GM08714 (cell line): Measurements from ENCODE around the gene ANKRD11.

Experiments
- H3K4me3 ChIP-seq: fragments of 200-500 bp; sonication (Bioruptor generic); 2 replicates; pipeline ENCODE4 v1.5.1; 2014; ENCODE audit warnings: mild to moderate bottlenecking, low read length, inconsistent platforms
- ZNF274 ChIP-seq: IDR thresholded peaks from 2 replicates; pipeline ENCODE4 v1.6.1; 2012; ENCODE audit warnings: mild to moderate bottlenecking, low read depth, low read length

Gene ANKRD11

DNA sequence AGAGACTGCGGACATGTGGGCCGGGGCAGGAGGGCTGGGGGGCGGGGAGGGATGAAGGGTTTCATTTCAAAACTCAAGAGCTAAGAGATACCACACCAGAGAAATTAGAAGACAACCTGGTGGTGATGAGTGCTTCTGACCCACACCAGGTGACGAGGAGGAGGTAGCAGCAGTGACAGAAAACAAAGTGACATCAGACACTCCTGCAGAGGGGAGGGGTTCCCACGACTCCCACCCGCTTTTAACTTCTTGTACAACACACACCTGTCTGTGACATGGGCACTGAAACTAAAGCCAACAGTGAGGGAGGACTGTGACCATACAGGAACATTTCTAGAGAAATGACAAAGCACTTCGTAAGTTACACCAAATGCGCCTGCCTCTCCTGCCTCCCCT lies 112.9 kb downstream of the ANKRD11 start:
- no peak overlapping the region for H3K4me3 ChIP-seq
- no peak for TF ChIP-seq ZNF274

DNA sequence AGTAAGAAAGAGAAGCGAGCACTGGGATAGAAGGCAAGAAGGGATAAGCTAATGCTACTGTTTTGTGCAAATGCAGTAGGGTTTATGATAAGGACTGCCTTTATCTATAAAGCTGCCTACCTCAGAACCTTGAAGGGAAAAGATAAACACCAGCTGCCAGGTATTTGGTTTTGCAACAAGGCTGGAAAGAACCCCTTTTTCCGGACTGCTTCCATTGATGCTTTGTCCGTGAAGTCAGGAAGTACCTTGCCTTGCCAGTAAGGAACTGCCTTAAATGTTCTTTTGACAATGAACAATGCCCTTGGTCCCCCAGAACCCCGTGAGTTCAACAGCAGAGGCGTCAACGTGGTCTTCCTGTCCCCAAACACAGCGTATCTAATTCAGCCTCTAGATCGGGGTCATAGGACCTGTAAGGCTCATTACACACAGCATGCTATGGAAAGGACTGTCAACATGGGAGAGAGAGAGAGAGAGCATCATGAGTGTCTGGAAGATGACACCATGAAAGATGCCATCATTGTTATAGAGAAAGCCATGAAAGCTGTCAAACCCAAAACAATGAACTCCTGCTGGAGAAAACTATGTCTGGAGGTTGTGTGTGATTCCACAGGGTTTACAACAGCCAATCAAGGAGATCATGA lies 113.4 kb downstream of the ANKRD11 start:
- H3K4me3 ChIP-seq: no peak overlapping the region
- no peak for TF ChIP-seq ZNF274

GRCh38 chr16:89375686-89376085 lies 114.7 kb downstream of the ANKRD11 start:
- no peak overlapping the region for H3K4me3 ChIP-seq

GRCh38 chr16:89375021-89375420 lies 115.3 kb downstream of the ANKRD11 start:
- no peak overlapping the region for H3K4me3 ChIP-seq
- no peak for TF ChIP-seq ZNF274

More at GRCh38 chr16:89375686-89376085, 114.7 kb downstream of the ANKRD11 start:
- TF ChIP-seq ZNF274: no peak

DNA sequence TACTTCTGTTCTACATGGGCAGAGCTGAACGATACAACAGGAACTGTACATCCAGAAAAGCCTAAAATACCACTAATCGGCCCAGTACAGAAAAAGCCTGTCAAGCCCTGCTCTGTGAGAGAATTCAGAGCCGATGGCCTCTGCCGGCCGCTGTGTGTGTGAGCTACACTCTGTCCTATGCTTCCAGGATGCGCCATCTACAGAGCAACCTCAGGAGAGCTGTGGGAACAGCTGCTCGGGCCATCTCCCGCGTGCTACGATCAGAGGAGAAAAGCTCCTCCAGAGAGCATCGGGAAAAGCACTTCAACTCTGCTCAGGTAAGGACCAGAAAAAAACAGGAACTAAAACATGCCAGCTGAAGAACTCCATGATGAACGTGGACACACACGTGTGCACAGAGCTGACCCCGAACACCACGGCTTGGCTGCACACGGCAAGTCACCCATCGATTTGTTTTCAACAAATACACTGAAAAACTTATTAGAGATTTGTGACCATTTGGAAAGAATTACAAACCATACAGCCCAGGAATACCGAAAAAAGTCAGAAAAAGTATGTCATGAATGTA lies 115.9 kb downstream of the ANKRD11 start:
- no peak overlapping the region; the same call in 1 of the 2 replicates for H3K4me3 ChIP-seq
- no peak for TF ChIP-seq ZNF274

DNA sequence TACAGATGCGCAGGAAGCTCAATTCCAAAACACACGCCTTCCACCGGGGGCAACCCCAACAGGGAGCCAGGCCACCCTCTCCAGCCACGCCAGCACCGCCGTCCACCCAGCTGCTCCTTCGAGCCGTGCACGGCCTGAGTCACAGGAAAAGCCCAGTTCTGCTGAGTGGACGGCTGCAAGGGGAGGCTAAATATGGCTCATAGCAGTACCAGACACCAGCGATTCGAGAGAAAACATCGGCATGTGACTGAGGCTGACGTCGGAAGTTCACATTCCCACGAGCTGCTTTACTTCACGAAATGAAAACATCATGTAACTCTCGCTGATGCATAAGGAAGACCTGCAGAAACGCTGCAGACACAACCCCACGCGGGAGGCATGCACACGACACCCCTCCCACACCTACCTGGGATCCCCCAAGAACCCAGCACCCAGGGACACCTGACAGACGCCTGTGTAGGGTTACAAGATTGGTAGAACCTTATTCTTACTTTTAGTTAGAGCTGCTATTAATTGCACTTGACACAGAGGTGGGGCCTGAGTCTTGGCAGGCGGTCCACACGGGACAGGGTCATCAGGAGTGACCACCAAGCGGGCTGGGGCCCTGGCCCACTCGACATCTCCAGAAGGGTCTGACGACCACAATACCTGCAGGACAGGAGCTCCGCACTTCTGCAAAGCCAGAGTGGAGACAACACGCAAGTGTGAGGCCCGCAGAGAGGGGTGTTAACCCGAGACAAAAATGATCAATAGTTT lies 116.8 kb downstream of the ANKRD11 start:
- H3K4me3 ChIP-seq: no peak overlapping the region
- no peak for TF ChIP-seq ZNF274

GRCh38 chr16:89371968-89372634 lies 118.3 kb downstream of the ANKRD11 start:
- H3K4me3 ChIP-seq: no peak overlapping the region
- TF ChIP-seq ZNF274: no peak

DNA sequence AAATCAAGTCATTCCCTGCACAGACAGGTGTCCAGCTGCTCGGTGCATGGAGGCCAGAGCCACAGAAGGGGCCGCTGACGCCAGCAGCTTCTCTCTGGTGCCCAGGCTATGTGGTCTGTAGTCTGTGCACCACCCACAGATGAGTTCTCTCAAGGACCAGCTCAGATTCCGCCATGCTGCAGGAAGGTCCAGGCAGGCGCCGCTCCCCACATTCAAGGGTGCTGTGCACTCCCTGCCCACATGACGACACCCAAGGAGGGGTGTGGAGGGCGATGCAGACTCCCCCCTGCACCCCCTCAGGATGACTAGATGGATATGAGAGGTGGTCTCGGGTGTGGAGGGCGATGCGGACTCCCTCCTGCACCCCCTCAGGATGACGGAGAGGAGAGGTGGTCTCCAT lies 119.0 kb downstream of the ANKRD11 start:
- no peak for TF ChIP-seq ZNF274
- H3K4me3 ChIP-seq: no peak overlapping the region

- TF ChIP-seq ZNF274: no peak
- H3K4me3 ChIP-seq: no peak overlapping the region
Measured at GRCh38 chr16:89370601-89371000, 119.8 kb downstream of the ANKRD11 start.

GRCh38 chr16:89370081-89370511 lies 120.3 kb downstream of the ANKRD11 start:
- H3K4me3 ChIP-seq: no peak overlapping the region
- no peak for TF ChIP-seq ZNF274

- no peak overlapping the region for H3K4me3 ChIP-seq
- no peak for TF ChIP-seq ZNF274
Measured at GRCh38 chr16:89369266-89369895, 121.0 kb downstream of the ANKRD11 start.

DNA sequence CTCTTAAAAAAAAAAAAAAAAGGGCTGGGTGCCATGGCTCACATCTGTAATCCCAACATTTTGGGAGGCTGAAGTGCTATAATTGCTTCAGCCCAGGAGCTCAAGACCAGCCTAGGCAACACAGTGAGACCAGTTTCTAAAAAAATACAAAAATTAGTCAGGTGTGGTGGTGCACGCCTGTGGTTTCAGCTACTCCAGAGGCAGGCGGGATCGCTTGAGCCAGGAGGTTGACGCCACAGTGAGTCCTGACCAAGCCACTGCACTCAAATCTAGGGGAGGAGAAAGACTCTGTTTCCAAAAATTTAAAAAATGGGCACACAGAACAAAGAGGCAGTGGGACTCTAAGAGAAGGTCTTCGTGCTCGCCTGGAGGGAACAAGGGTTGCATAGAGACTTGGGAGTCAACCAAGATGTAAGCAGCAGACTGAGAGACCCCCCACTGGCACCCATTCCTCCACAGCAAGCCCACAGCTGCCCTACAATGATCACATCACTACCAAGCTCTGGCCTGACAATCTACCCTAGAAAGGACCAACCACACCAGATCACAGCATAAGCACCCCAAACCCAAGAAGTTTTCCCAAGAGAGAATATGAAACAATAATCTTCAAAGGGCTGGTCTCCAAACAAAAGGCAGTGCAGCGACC lies 121.6 kb downstream of the ANKRD11 start:
- TF ChIP-seq ZNF274: no peak
- no peak overlapping the region for H3K4me3 ChIP-seq

- H3K4me3 ChIP-seq: no peak overlapping the region
- TF ChIP-seq ZNF274: no peak
Measured at GRCh38 chr16:89367538-89367915, 122.8 kb downstream of the ANKRD11 start.
